GM18517 (cell line): ENCODE results near the gene RFPL3.
A peak's percentile ranks its signal among the peaks of the same experiment; 100 is the strongest.
"Not testable (repeated sequence)": the region's sequence is repeated elsewhere in the genome, so short reads cannot be mapped to it uniquely, and the experiment has no call there.

Source experiments
- ATAC-seq: cut with Tn5 transposase; IDR thresholded peaks from one replicate; pipeline ENCODE4 v1.9.1; 2021; ENCODE audit warnings: mild to moderate bottlenecking, moderate library complexity; ENCODE audit not compliant: unreplicated experiment

Gene RFPL3

GRCh38 chr22:32352681-32353080 is 5.0 kb upstream of the RFPL3 start:
- no peak for ATAC-seq

GRCh38 chr22:32353292-32353691 is 4.4 kb upstream of the RFPL3 start:
- ATAC-seq, result no peak

- no peak for ATAC-seq
Observed at GRCh38 chr22:32353840-32354239, 3.8 kb upstream of the RFPL3 start.

GRCh38 chr22:32354360-32355351 is 3.0 kb upstream of the RFPL3 start:
- no peak for ATAC-seq

- no peak for ATAC-seq
Observed at GRCh38 chr22:32355760-32356159, 1.9 kb upstream of the RFPL3 start.

GRCh38 chr22:32360096-32360495 is 2.4 kb downstream of the RFPL3 start:
- ATAC-seq, result not testable (repeated sequence)

GRCh38 chr22:32361257-32361656 is 3.6 kb downstream of the RFPL3 start:
- ATAC-seq, result no peak

GRCh38 chr22:32364210-32364609 is 6.5 kb downstream of the RFPL3 start:
- ATAC-seq, result no peak

GRCh38 chr22:32375678-32376450 is 18.2 kb downstream of the RFPL3 start:
- ATAC-seq, result no peak

GRCh38 chr22:32376681-32377080 is 19.0 kb downstream of the RFPL3 start:
- ATAC-seq, result no peak

GRCh38 chr22:32378707-32379272 is 21.1 kb downstream of the RFPL3 start:
- ATAC-seq, result no peak

- ATAC-seq, result no peak
Observed at GRCh38 chr22:32380991-32381390, 23.3 kb downstream of the RFPL3 start.

- ATAC-seq, result no peak
Observed at GRCh38 chr22:32385681-32386080, 28.0 kb downstream of the RFPL3 start.

GRCh38 chr22:32389685-32390084 is 32.0 kb downstream of the RFPL3 start:
- no peak for ATAC-seq

GRCh38 chr22:32395107-32395506 is 37.4 kb downstream of the RFPL3 start:
- no peak for ATAC-seq

GRCh38 chr22:32396255-32396654 is 38.6 kb downstream of the RFPL3 start:
- no peak for ATAC-seq

GRCh38 chr22:32396746-32397145 is 39.1 kb downstream of the RFPL3 start:
- no peak for ATAC-seq

- ATAC-seq, result no peak
Observed at GRCh38 chr22:32401486-32401885, 43.8 kb downstream of the RFPL3 start.

- no peak for ATAC-seq
Observed at GRCh38 chr22:32404021-32404420, 46.4 kb downstream of the RFPL3 start.

- peak; percentile 54 for ATAC-seq
Observed at GRCh38 chr22:32407312-32407711, 49.6 kb downstream of the RFPL3 start.

GRCh38 chr22:32407936-32408335 is 50.3 kb downstream of the RFPL3 start:
- ATAC-seq, result no peak
